Stimulated activated naive B cell treated with anti-CD40 and anti-IgM and Interleukin-4, amounts not matched to agents 10 μg/mL and 1 μg/mL and 100 μg/mL, for 72 hours (primary cell): Measurements from ENCODE around the gene FIBP.
A peak's percentile ranks its signal among the peaks of the same experiment; 100 is the strongest.

ENCODE experiments used
- ATAC-seq, 2 donors: fragments of 150-1000 bp; cut with Tn5 transposase; replicated peaks; 2 replicates each; pipeline ENCODE4 v1.10.0; 2021; ENCODE audit warnings: moderate library complexity in 1 of 2
- DNase-seq: peaks from one replicate; pipeline ENCODE4 v3.0.0; 2021
- H3K27ac Mint-ChIP-seq: one replicate; pipeline ENCODE4 v1.8.0; 2022; ENCODE audit warnings: mild to moderate bottlenecking, mixed read lengths
- H3K27me3 Mint-ChIP-seq, 2 donors: one replicate each; pipeline ENCODE4 v1.8.0; 2022; ENCODE audit warnings: mixed read lengths in 2 of 2
- H3K36me3 Mint-ChIP-seq, 2 donors: one replicate each; pipeline ENCODE4 v1.8.0; 2022; ENCODE audit warnings: mixed read lengths in 2 of 2, mild to moderate bottlenecking in 1 of 2
- H3K4me1 Mint-ChIP-seq, 2 donors: one replicate each; pipeline ENCODE4 v1.8.0; 2022; ENCODE audit warnings: mixed read lengths in 2 of 2, mild to moderate bottlenecking in 1 of 2
- H3K4me3 Mint-ChIP-seq, 2 donors: one replicate each; pipeline ENCODE4 v1.8.0; 2022; ENCODE audit warnings: mild to moderate bottlenecking in 2 of 2, mixed read lengths in 2 of 2, moderate library complexity in 1 of 2
- H3K9me3 Mint-ChIP-seq, 2 donors: one replicate each; pipeline ENCODE4 v1.8.0; 2022; ENCODE audit warnings: mixed read lengths in 2 of 2, mild to moderate bottlenecking in 1 of 2

FIBP gene

DNA sequence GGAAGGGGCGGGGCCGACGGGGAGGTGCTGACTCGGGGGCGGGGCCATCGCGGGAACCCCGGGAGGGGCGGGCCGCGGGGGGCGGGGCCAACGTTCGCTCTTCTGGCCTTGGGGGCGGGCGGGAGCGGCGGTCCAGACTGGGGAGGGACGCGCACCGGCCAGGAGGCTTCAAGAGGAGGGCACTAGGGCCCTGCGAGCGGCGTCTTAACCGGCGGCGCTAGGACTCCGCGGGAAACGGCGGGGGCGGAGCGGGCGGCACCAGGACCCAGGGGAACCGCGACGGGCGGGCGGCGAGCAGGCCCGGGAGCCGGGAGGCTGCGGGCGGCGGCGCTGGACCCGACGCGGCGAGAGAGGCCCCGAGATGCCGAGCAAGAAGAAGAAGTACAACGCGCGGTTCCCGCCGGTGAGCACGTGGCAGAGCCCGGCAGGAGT lies 30.9 kb upstream of the FIBP start, which contains the start of gene DRAP1:
Gene DRAP1, plus strand, starts transcription at position 286 of the 432 bp plus-strand sequence. Its CDS starts 76 bp downstream, at position 362.
- peak within 1 kb of the TSS; percentile 93 for H3K27ac Mint-ChIP-seq
- H3K27me3 Mint-ChIP-seq: no peaks in the 10 kb centered on the region
- H3K9me3 Mint-ChIP-seq: no peaks in the 10 kb centered on the region
- DNase-seq: peak; percentile 96
- peak within 1 kb of the TSS; percentile 95 to 98 for H3K4me3 Mint-ChIP-seq
- H3K36me3 Mint-ChIP-seq: peaks cover 28 to 33% of the 10 kb centered on the region in 2 donors
- peak; percentile 93 for ATAC-seq
- H3K4me1 Mint-ChIP-seq: peaks cover 41 to 59% of the 10 kb centered on the region in 2 donors

DNA sequence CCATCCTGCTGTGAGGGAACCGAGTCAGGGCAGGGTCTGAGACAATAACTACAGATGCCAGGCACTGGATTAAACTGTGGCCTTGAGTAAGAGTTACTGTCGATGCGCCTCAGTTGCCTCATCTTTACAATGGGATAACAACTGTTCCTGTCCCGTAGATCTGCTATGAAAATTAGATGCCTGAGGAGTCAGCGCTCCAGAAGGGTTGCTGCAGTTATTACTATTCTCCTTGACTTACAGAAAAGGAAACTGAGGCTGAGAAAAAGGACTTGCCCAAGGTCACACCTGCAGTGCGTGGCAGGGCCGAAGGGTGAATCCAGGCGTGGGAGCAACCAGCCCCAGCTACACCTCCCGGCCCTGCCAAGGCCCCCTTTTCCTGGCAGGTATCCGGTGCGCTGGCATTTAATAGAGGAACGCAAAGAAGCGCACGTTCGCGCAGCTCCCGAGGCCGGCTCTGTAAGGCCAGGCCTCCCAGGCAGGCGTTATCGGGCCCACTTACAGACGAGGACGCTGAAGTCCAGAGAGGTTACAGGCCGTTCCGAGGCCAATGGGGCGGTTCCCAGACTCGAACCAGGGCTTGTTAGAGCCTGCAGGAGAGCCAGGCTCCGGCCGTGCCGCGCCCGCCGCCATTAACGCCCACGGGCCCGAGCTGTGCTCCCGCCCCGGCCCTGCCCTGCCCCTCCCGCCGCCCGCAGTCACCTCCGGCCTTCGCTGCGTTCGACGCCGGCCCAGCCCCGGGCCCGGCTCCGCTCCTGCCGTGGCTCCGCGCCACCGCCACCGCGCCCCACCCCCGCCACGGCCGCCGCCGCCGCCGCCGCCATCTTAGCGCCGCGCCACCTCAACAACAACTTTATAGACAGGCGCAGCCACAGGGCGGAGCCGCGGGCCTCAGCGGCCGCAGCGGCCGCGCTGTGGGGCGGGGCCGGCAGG lies 30.2 kb upstream of the FIBP start, which contains the start of gene C11orf68:
Gene C11orf68, minus strand, starts transcription at position 852 of the 930 bp plus-strand sequence. Its CDS starts 31 bp downstream, at position 821.
- peak; percentile 71 to 76 for ATAC-seq
- H3K4me1 Mint-ChIP-seq: peaks cover 41 to 59% of the 10 kb centered on the region in 2 donors
- H3K4me3 Mint-ChIP-seq: peak within 1 kb of the TSS; percentile 95 to 98
- H3K9me3 Mint-ChIP-seq: no peaks in the 10 kb centered on the region
- no peak for DNase-seq
- peak within 1 kb of the TSS; percentile 93 for H3K27ac Mint-ChIP-seq
- H3K36me3 Mint-ChIP-seq: peaks cover 27 to 32% of the 10 kb centered on the region in 2 donors
- no peaks in the 10 kb centered on the region for H3K27me3 Mint-ChIP-seq

- Mint-ChIP-seq H3K9me3 (no peaks in the 10 kb centered on the region), H3K27me3 (no peaks in the 10 kb centered on the region), H3K27ac (peak overlapping the region; percentile 93), H3K4me3 (peak overlapping the region; percentile 95 to 98), H3K4me1 (peaks cover 44 to 66% of the 10 kb centered on the region in 2 donors), H3K36me3 (peaks cover 22 to 28% of the 10 kb centered on the region in 2 donors)
- ATAC-seq (no peak), DNase-seq (no peak)
Observed at GRCh38 chr11:65917434-65918210, 29.4 kb upstream of the FIBP start.

DNA sequence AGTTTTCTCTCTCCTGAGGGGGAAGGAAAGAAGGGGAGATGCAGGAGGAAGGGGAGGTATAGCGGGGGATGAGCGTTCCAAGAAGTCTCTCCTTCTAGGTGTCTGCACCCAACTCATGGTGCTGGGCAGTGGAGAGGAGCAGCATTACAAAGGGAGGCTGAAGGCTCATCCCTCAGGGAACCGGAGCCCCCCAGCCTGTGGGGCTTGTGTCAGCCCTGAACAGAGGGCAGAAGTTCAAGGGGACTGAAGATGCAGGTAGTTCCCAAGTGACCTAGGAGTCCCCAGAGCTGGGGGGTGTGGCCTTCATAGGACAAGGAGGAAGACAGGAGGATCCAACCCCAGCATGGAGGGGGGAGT lies 28.8 kb upstream of the FIBP start:
- peak overlapping the region; percentile 73 to 78 for H3K4me3 Mint-ChIP-seq
- H3K27ac Mint-ChIP-seq: peak overlapping the region; percentile 34
- H3K4me1 Mint-ChIP-seq: peaks cover 44 to 66% of the 10 kb centered on the region in 2 donors
- ATAC-seq (no peak), DNase-seq (no peak)
- no peaks in the 10 kb centered on the region for H3K9me3 Mint-ChIP-seq
- peaks cover 16 to 22% of the 10 kb centered on the region in 2 donors for H3K36me3 Mint-ChIP-seq
- H3K27me3 Mint-ChIP-seq: no peaks in the 10 kb centered on the region

- Mint-ChIP-seq H3K27ac (no peak overlapping the region), H3K9me3 (no peaks in the 10 kb centered on the region), H3K4me3 (peak overlapping the region; percentile 73 to 78), H3K36me3 (peaks cover 11 to 17% of the 10 kb centered on the region in 2 donors), H3K4me1 (peaks cover 49 to 66% of the 10 kb centered on the region in 2 donors), H3K27me3 (peaks cover 4 to 5% of the 10 kb centered on the region in 2 donors)
- ATAC-seq: no peak
- DNase-seq: no peak
Observed at GRCh38 chr11:65916391-65916790, 28.1 kb upstream of the FIBP start.

- peaks cover 49 to 65% of the 10 kb centered on the region in 2 donors for H3K4me1 Mint-ChIP-seq
- H3K9me3 Mint-ChIP-seq: no peaks in the 10 kb centered on the region
- peaks cover 11 to 17% of the 10 kb centered on the region in 2 donors for H3K36me3 Mint-ChIP-seq
- H3K27ac Mint-ChIP-seq: no peak overlapping the region
- H3K27me3 Mint-ChIP-seq: peaks cover 4 to 10% of the 10 kb centered on the region in 2 donors
- DNase-seq (no peak), ATAC-seq (no peak)
- peak overlapping the region in 1 of 2 donors; percentile 46 for H3K4me3 Mint-ChIP-seq
Observed at GRCh38 chr11:65915821-65916251, 27.6 kb upstream of the FIBP start.

DNA sequence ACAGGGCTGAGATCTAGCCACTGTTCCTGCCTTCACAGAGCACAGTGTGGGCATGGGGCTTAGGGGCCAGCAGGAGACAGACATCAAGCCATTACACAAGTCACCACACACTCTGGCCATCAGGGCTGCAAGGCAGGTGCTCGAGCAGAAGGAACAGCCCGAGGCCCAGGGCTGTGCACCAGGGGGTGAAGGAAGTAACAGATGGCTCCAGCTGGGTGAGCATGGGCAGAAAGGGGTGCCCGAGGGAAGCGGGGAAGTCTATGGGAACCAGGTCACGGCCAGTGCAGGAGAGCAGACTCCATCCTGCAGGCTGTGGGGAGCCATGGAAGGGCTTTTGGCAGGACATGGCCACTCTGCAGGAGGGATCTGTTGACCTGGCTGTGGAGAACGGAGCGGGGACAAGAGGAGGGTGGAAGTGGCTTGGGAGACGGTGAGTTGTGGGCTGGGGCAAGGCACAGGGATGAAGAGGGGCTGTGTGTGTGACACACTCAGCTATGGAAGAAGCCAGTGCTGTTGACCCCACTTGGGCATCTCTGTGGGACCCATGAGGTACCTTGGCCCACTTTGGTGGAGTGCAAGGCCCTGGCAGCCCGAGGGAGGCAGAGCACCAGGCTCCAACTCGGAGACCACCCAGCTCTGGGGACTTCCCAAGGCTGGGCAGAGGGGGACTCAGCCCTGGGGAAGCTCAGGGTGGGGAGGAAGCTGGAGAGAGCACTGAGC lies 27.0 kb upstream of the FIBP start:
- H3K9me3 Mint-ChIP-seq: no peaks in the 10 kb centered on the region
- peaks cover 48 to 60% of the 10 kb centered on the region in 2 donors for H3K4me1 Mint-ChIP-seq
- peaks cover 10 to 17% of the 10 kb centered on the region in 2 donors for H3K36me3 Mint-ChIP-seq
- DNase-seq: no peak
- H3K27ac Mint-ChIP-seq: peak overlapping the region; percentile 76
- H3K27me3 Mint-ChIP-seq: peaks cover 4 to 10% of the 10 kb centered on the region in 2 donors
- H3K4me3 Mint-ChIP-seq: peak overlapping the region; percentile 46 to 49
- no peak for ATAC-seq

DNA sequence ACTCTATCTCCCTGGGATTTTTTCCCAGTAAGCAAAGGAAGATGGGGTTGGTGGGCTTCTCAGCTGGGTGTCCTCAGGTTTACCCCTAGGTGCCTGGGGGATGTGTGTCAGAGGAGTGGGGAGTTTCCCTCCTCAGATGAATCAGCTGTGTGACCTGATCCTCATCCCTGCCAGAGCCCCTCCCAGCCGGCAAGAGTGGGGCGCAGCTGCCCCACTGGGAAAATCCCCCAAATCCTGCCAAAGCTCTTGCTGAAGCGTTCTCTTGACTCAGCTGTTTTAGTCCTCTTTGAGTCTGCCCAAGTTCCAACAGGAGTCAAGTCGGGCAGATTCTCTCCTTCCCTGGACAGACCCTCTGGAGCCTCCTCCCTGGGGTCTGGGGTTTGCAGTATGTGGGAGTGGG lies 24.6 kb upstream of the FIBP start:
- Mint-ChIP-seq H3K36me3 (peaks cover 7 to 9% of the 10 kb centered on the region in 2 donors), H3K9me3 (no peaks in the 10 kb centered on the region), H3K4me3 (peak overlapping the region in 1 of 2 donors; percentile 11), H3K27ac (no peak overlapping the region), H3K27me3 (peaks cover 4 to 14% of the 10 kb centered on the region in 2 donors), H3K4me1 (peaks cover 43 to 53% of the 10 kb centered on the region in 2 donors)
- ATAC-seq (peak in 1 of 2 donors; percentile 33), DNase-seq (no peak)

DNA sequence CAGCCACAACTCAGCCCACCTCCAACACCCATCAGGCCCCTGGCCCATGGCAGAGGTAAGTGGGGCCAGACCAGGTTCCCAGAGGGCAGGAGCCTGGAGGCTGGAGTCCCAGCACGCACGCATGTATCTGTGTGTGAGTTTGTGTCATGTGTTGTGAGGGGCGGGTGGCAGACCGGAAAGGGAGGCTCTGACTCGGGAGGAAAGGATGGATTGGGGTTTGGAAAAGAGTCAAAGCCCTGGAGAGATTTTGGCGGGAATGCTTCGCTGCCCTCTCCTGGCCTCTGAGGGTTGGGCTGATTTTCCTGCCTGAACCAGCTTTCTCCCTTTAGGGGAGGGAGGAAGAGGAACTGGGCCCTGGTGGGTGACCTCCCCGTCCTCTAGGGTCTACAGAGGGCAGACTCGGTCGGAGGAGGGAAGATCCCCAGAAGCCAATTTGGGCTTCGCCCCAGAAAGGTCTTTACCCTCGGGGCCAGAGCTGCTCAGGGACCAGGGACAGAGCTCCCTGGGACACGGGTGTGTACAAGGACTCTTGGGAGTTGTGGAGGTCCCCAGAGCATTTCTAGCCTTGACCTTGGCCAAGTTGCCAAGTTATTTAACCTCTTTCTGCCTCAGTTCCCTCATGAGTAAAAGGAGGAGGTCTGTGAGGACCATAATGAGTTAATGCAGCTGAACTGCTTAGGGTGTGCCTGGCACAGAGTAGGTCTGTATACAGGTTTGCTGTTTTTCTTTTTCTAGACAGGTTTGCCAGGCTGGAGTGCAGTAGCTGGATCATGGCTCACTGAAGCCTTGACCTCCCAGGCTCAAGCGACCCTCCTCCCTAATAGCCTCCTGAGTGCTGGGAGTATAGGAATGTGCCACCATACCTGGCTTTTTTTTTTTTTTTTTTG lies 23.7 kb upstream of the FIBP start:
- Mint-ChIP-seq H3K27me3 (peaks cover 4 to 19% of the 10 kb centered on the region in 2 donors), H3K4me1 (peaks cover 37 to 47% of the 10 kb centered on the region in 2 donors), H3K27ac (peak overlapping the region; percentile 49), H3K9me3 (no peaks in the 10 kb centered on the region), H3K4me3 (peak overlapping the region; percentile 44 to 49), H3K36me3 (peaks cover 4 to 6% of the 10 kb centered on the region in 2 donors)
- ATAC-seq (peak; percentile 73 to 74), DNase-seq (no peak)

DNA sequence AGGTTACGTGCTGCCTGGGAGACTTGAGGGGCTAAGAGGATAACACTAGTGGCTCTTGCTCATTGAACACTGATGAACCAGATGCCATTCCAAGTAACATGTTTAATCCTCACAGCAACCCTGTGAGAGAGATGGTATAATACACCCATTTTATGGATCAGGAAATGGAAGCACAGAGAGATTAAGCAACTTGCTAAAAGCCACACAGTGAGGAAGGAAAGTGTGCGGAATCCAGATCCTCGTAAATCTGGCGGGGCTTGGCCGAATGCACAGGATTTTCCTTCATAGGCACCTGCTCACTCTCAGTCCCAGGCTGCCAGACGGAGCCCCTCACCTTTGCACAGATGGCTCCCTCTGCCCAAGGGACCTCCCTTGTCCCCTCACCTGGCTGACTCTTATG lies 19.6 kb upstream of the FIBP start:
- no peaks in the 10 kb centered on the region for H3K9me3 Mint-ChIP-seq
- no peak overlapping the region for H3K27ac Mint-ChIP-seq
- DNase-seq (no peak), ATAC-seq (no peak)
- no peaks in the 10 kb centered on the region for H3K36me3 Mint-ChIP-seq
- H3K4me1 Mint-ChIP-seq: peaks cover 9 to 18% of the 10 kb centered on the region in 2 donors
- peaks cover 11 to 19% of the 10 kb centered on the region in 2 donors for H3K27me3 Mint-ChIP-seq
- H3K4me3 Mint-ChIP-seq: no peak overlapping the region

DNA sequence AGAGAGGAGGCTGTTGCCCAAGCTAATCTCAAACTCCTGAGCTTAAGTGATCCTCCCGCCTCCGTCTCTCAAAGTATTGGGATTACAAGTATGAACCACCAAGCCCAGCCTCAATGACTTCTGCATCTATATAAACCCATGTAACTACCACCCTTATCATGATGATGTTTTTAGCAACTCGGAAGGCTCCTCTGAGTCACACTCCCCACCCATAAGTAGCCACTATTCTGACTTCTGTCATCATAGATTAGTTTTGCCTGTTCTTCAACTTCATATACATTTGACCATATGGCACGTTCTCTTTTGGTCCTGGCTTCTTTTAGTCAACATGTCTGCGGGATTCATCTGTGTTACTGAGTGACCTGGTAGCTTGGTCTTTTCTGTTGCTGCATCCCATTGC lies 18.3 kb upstream of the FIBP start:
- Mint-ChIP-seq H3K4me3 (no peak overlapping the region), H3K36me3 (no peaks in the 10 kb centered on the region), H3K27me3 (peaks cover 9 to 16% of the 10 kb centered on the region in 2 donors), H3K4me1 (peaks cover 2 to 8% of the 10 kb centered on the region in 2 donors), H3K27ac (no peak overlapping the region), H3K9me3 (no peaks in the 10 kb centered on the region)
- no peak for DNase-seq
- ATAC-seq: no peak

DNA sequence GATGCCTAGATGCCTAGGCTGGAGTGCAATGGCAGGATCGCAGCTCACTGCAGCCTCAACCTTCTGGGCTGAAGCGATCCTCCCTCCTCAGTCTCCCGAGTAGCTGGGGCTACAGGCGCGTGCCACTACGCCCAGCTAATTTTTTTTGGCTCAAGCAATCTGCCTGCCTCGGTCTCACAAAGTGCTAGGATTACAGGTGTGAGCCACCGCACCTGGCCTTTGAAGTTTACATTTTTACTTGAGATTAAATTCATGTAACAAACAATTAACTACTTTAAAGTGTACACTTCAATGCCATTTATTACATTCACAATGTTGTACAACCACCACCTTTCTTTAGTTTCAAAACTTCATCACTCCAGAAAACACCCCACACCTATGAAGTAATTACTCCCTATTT lies 15.4 kb upstream of the FIBP start:
- H3K4me3 Mint-ChIP-seq: no peak overlapping the region
- no peaks in the 10 kb centered on the region for H3K9me3 Mint-ChIP-seq
- H3K27me3 Mint-ChIP-seq: peaks cover 5 to 7% of the 10 kb centered on the region in 2 donors
- peaks cover 2 to 8% of the 10 kb centered on the region in 2 donors for H3K4me1 Mint-ChIP-seq
- DNase-seq (no peak), ATAC-seq (no peak)
- H3K36me3 Mint-ChIP-seq: no peaks in the 10 kb centered on the region
- H3K27ac Mint-ChIP-seq: no peak overlapping the region

GRCh38 chr11:65903068-65903481 lies 14.8 kb upstream of the FIBP start:
- no peaks in the 10 kb centered on the region for H3K9me3 Mint-ChIP-seq
- H3K4me1 Mint-ChIP-seq: peaks cover 2 to 11% of the 10 kb centered on the region in 2 donors
- no peak for ATAC-seq
- no peak overlapping the region for H3K27ac Mint-ChIP-seq
- H3K36me3 Mint-ChIP-seq: no peaks in the 10 kb centered on the region
- no peak overlapping the region for H3K4me3 Mint-ChIP-seq
- no peak for DNase-seq
- H3K27me3 Mint-ChIP-seq: peaks cover 5 to 7% of the 10 kb centered on the region in 2 donors
